HK-2 (cell line): Measurements from ENCODE around the gene ZNF585A.
"Not testable (repeated sequence)": the region's sequence is repeated elsewhere in the genome, so short reads cannot be mapped to it uniquely, and the experiment has no call there.

Experiments used
- DNase-seq: peaks from one replicate; pipeline ENCODE4 v3.0.0-alpha.2; 2018; ENCODE audit not compliant: unreplicated experiment

Gene ZNF585A

GRCh38 chr19:37172368-37173366, at the start of gene ZNF585A:
Gene ZNF585A, minus strand, starts transcription at chr19:37172695. Its CDS starts 2,785 bp downstream, at chr19:37169910.
- peak; percentile 90 for DNase-seq

GRCh38 chr19:37221136-37221535, 48.6 kb upstream of the ZNF585A start:
- DNase-seq: no peak

GRCh38 chr19:37220383-37220782, 47.9 kb upstream of the ZNF585A start:
- no peak for DNase-seq

GRCh38 chr19:37218592-37218935, 46.1 kb upstream of the ZNF585A start:
- DNase-seq: no peak

GRCh38 chr19:37217775-37218591, 45.5 kb upstream of the ZNF585A start, which contains the start of gene ZNF383:
Gene ZNF383, plus strand, starts transcription at chr19:37218214. Its CDS starts 12,240 bp downstream, at chr19:37230454.
- peak; percentile 89 for DNase-seq

GRCh38 chr19:37217480-37217774, 44.9 kb upstream of the ZNF585A start:
- DNase-seq: no peak

- no peak for DNase-seq
These were observed 25.3 kb upstream of the ZNF585A start for GRCh38 chr19:37197768-37198167.

GRCh38 chr19:37197115-37197514, 24.6 kb upstream of the ZNF585A start:
- not testable (repeated sequence) for DNase-seq

GRCh38 chr19:37195248-37195647, 22.8 kb upstream of the ZNF585A start:
- not testable (repeated sequence) for DNase-seq

GRCh38 chr19:37186071-37186470, 13.6 kb upstream of the ZNF585A start:
- not testable (repeated sequence) for DNase-seq

- DNase-seq: no peak
These were observed 6.9 kb downstream of the ZNF585A start for GRCh38 chr19:37165635-37166034.

- no peak for DNase-seq
These were observed 12.3 kb downstream of the ZNF585A start for GRCh38 chr19:37160153-37160552.

GRCh38 chr19:37148214-37148613, 24.3 kb downstream of the ZNF585A start:
- no peak for DNase-seq

- no peak for DNase-seq
These were observed 36.4 kb downstream of the ZNF585A start for GRCh38 chr19:37136111-37136510.

GRCh38 chr19:37128821-37129177, 43.7 kb downstream of the ZNF585A start:
- no peak for DNase-seq

- no peak for DNase-seq
These were observed 44.3 kb downstream of the ZNF585A start for GRCh38 chr19:37127999-37128820.

- DNase-seq: not testable (repeated sequence)
These were observed 50.4 kb downstream of the ZNF585A start for GRCh38 chr19:37122093-37122492.

- DNase-seq: no peak
These were observed 58.5 kb downstream of the ZNF585A start for GRCh38 chr19:37114001-37114400.

- DNase-seq: not testable (repeated sequence)
These were observed 60.7 kb downstream of the ZNF585A start for GRCh38 chr19:37111753-37112152.

- not testable (repeated sequence) for DNase-seq
These were observed 68.4 kb downstream of the ZNF585A start for GRCh38 chr19:37104135-37104534.

- no peak for DNase-seq
These were observed 73.9 kb downstream of the ZNF585A start for GRCh38 chr19:37098570-37098969.

GRCh38 chr19:37095859-37096258, 76.6 kb downstream of the ZNF585A start:
- no peak for DNase-seq
